Mucosa of stomach (tissue), 1 donor: ENCODE data around the gene WDFY3.

ENCODE experiments used
- H3K27me3 ChIP-seq: one replicate; pipeline ENCODE4 v1.7.0; 2013; ENCODE audit warnings: mild to moderate bottlenecking, low read length; ENCODE audit not compliant: control insufficient read depth, insufficient read depth
- H3K36me3 ChIP-seq: one replicate; pipeline ENCODE4 v1.7.0; 2013; ENCODE audit warnings: low read length; ENCODE audit not compliant: control insufficient read depth, insufficient read depth
- H3K4me1 ChIP-seq: one replicate; pipeline ENCODE4 v1.7.0; 2013; ENCODE audit warnings: mild to moderate bottlenecking, low read length; ENCODE audit not compliant: control insufficient read depth, insufficient read depth
- H3K4me3 ChIP-seq: one replicate; pipeline ENCODE4 v1.7.0; 2013; ENCODE audit warnings: low read length
- H3K9ac ChIP-seq: one replicate; pipeline ENCODE4 v1.7.0; 2013; ENCODE audit warnings: mild to moderate bottlenecking, low read length, moderate library complexity
- H3K9me3 ChIP-seq: one replicate; pipeline ENCODE4 v1.7.0; 2013; ENCODE audit warnings: mild to moderate bottlenecking, low read length, moderate library complexity; ENCODE audit not compliant: control insufficient read depth
- donor health status: Pancreatic carcinoma.

WDFY3 gene

DNA sequence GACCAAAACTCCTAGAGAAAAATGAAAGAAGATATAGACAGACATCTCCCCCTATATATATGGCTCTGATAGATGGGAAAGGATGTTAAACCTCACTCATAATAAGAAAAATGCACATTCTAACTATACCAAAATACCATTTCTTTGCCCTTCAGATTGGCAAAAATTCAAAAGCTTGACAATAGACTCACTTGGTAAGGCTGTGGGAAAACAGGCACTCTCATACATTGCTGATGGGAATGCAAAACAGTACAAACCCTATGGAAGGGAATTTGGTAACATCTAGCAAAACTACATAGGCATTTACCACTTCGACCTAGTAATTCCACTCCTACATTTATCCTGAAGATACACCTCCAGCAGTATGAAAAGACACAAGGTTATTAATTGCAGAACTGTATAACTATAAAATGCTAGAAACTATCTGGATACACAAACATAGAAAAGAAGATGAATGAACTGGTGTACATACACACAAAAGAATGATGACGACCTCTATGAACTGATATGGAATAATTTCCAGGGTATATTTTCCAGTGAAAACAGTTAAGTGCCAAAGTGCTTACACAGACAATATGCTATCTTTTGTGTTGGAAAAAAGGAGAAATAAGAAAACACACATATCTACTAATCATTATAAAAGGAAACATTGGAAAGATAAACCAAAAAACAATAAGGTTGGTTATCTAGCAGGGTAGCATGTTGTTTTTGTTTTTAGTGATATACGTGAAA, 48.5 kb downstream of the WDFY3 start:
- no peaks in the 10 kb centered on the region for H3K36me3 ChIP-seq
- no peaks in the 10 kb centered on the region for H3K27me3 ChIP-seq
- H3K4me3 ChIP-seq, result no peak overlapping the region
- peaks cover 4% of the 10 kb centered on the region for H3K4me1 ChIP-seq
- no peaks in the 10 kb centered on the region for H3K9me3 ChIP-seq
- no peak overlapping the region for H3K9ac ChIP-seq

DNA sequence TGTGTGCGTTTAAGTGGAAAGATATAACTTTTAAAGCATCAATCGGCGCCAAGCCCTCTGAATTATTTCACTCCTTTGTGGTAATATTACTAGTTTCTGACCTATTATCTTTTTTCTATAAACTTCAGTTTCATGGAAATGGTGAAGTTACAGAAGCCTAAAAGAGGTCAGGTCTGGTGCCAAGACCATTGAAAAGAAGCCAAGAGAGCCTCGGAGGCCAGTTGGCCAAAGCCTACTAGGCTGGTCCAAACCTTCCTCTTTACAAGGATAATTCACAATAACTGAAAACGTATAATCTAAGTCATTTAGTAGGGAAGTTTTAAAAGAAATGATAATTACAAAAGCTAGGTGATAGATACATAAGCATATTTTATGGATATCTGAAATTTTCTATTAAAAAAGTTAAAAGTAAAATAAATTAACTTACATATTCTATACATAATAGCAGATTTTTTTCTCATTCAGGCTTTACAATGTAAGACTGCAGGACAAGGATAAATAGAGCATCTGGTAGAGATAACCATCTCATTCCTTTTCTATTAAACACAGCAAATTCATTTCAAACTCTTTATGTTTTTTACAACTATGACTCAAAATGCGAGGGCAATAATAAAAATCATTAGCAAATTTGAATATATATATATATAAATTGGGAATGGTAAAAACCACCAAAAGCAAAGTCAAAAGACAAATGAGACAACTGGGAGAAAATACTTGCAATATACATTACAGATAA, 49.2 kb downstream of the WDFY3 start:
- H3K9me3 ChIP-seq, result no peaks in the 10 kb centered on the region
- no peaks in the 10 kb centered on the region for H3K27me3 ChIP-seq
- H3K4me1 ChIP-seq, result peaks cover 4% of the 10 kb centered on the region
- H3K36me3 ChIP-seq, result no peaks in the 10 kb centered on the region
- H3K4me3 ChIP-seq, result no peak overlapping the region
- H3K9ac ChIP-seq, result no peak overlapping the region

DNA sequence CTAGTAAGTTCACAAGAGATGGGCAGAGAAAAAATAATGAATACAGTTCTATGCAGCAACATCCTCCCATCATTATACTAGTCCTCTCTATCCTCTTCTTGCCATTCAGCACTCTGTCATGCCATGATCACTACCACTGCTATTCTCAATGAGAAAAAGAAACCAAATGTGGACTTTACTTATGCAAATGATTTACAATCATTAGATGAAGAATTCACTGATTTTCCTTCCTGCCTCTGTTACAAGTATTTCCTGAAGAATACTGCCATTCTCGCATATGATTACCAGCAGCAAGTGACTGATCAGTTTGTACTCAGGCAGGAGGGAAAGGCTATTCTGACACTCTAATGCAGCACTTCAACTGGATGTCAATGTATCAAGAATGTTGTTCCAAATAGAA, 50.3 kb downstream of the WDFY3 start:
- Histone ChIP-seq H3K9me3 (no peaks in the 10 kb centered on the region), H3K9ac (no peak overlapping the region), H3K4me1 (peaks cover 4% of the 10 kb centered on the region), H3K36me3 (no peaks in the 10 kb centered on the region), H3K27me3 (no peaks in the 10 kb centered on the region), H3K4me3 (no peak overlapping the region)

DNA sequence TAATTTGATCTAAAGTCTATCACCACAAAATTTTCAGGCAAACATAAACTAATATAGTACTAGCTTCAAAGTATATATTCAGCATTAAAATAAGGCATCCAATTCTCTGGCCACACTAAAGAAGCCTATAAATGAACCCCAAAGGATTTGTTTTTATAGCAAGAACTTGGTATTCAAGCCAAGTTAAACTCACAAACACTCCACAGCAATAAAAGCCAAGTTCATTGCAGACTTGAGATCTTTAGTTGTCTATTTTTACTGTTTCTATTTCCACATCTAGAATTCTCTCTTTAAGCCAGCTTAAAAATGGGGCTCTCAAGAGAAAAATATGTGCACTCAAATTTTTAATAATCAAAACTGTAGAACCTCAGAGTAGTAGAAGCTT, 51.1 kb downstream of the WDFY3 start:
- peaks cover 4% of the 10 kb centered on the region for H3K4me1 ChIP-seq
- H3K9ac ChIP-seq, result no peak overlapping the region
- H3K36me3 ChIP-seq, result no peaks in the 10 kb centered on the region
- H3K27me3 ChIP-seq, result no peaks in the 10 kb centered on the region
- no peak overlapping the region for H3K4me3 ChIP-seq
- no peaks in the 10 kb centered on the region for H3K9me3 ChIP-seq

DNA sequence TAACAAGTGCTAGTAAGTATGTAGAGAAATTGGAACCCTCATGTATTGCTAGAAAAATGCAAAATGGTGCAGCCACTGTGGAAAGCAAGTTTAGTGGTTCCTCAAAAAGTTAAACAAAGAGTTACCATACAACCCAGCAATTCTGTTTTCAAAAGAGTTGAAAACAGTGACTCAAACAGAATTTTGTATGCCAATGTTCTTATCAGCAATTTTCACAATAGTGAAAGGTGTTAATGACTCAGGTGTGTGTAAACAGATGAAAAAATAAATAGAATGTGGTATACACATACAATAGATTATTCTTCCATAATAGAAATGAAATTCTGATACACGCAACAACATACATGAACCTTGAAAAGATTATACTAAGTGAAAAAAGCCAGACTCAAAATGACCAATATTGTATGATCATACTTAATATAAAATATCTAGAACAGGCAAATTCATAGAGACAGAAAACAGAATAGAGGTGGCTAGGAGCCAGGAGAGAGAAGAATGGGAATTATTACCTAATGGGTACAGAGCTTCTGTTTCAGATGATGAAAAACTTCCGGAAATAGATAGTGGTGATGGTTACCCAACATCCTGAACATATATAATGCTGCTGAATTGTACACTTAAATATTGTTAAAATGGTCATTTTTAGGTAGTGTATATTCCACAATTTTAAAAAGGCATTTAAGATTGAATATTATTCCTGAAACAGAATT, 51.6 kb downstream of the WDFY3 start:
- H3K9ac ChIP-seq, result no peak overlapping the region
- peaks cover 4% of the 10 kb centered on the region for H3K4me1 ChIP-seq
- no peaks in the 10 kb centered on the region for H3K9me3 ChIP-seq
- no peaks in the 10 kb centered on the region for H3K27me3 ChIP-seq
- H3K36me3 ChIP-seq, result no peaks in the 10 kb centered on the region
- no peak overlapping the region for H3K4me3 ChIP-seq

DNA sequence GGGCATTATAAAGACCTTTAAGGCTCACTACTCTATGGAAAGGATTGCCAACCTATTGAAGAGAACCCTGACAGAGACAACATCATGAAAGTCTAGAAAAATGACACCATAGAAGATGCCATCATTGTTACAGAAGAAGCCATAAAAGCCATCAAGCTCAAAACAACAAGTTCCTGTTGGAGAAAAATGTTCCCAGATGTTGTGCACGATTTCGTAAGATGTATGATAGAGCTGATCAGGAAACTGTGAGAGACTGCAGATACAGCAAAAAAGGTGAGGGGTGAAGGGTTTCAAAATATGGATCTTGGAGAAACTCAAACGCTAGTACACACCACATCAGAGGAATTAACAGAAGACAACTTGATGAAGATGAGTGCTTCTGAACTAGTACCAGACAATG, 53.3 kb downstream of the WDFY3 start:
- H3K27me3 ChIP-seq, result no peaks in the 10 kb centered on the region
- H3K9ac ChIP-seq, result no peak overlapping the region
- H3K4me1 ChIP-seq, result peaks cover 4% of the 10 kb centered on the region
- H3K4me3 ChIP-seq, result no peak overlapping the region
- no peaks in the 10 kb centered on the region for H3K9me3 ChIP-seq
- no peaks in the 10 kb centered on the region for H3K36me3 ChIP-seq

DNA sequence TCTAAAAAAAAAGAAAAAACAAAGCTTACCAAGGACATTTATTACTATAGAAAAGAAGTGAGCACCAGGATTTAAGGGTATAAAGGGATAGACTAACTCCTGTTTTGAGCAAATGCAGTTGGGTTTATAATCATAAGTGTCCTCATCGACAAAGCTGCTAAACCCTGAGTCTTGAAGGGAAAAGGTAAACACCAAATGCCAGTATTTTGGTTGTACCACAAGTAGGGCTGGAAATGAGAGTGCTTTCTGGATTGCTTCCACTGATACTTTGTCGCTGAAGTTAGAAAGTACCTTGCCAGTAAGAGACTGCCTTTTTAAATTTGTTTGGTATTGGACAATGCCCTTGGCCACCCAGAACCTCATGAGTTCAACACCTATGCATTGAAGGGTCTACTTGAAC, 53.7 kb downstream of the WDFY3 start:
- H3K36me3 ChIP-seq, result no peaks in the 10 kb centered on the region
- no peak overlapping the region for H3K4me3 ChIP-seq
- H3K9me3 ChIP-seq, result no peaks in the 10 kb centered on the region
- no peak overlapping the region for H3K9ac ChIP-seq
- H3K27me3 ChIP-seq, result no peaks in the 10 kb centered on the region
- H3K4me1 ChIP-seq, result peaks cover 4% of the 10 kb centered on the region

DNA sequence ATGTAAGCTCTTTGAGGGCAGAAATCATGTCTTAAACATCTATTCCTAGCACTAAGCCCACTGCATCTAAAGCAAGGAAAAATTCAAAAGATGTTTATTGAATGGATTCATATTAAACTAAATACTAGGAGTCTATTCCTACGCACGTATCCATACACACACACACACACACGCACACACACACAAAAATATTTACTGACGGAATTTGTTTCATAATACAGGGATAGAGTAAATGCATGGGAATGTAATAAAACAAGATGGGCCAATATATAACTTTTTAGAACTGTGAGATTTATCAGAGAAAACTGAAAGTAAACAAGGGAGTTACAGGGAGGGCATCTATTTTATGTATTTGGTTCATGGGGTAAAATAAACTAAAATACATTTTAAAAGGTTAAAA, 57.6 kb downstream of the WDFY3 start:
- Histone ChIP-seq H3K9ac (no peak overlapping the region), H3K36me3 (no peaks in the 10 kb centered on the region), H3K9me3 (no peaks in the 10 kb centered on the region), H3K27me3 (no peaks in the 10 kb centered on the region), H3K4me3 (no peak overlapping the region), H3K4me1 (no peaks in the 10 kb centered on the region)

DNA sequence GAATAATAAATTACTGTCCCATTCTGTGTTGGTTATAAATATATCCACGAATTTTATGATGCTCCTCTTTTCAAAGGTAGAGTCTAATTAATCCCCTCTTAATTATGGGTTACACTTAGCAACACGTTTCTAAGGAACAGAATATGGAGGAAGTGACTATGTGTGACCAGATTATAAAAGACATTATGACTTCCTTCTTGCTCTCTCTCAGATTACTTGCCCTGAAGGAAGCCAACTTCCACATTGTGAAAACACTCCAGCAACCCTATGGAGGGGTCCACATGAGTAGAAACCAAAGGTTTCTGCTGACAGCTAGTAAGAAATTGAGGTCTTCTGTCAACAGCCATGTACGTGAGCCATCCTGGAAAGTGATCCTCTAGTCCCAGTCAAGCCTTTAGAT, 59.3 kb downstream of the WDFY3 start:
- Histone ChIP-seq H3K9me3 (no peaks in the 10 kb centered on the region), H3K9ac (no peak overlapping the region), H3K4me1 (no peaks in the 10 kb centered on the region), H3K27me3 (no peaks in the 10 kb centered on the region), H3K4me3 (no peak overlapping the region), H3K36me3 (no peaks in the 10 kb centered on the region)

DNA sequence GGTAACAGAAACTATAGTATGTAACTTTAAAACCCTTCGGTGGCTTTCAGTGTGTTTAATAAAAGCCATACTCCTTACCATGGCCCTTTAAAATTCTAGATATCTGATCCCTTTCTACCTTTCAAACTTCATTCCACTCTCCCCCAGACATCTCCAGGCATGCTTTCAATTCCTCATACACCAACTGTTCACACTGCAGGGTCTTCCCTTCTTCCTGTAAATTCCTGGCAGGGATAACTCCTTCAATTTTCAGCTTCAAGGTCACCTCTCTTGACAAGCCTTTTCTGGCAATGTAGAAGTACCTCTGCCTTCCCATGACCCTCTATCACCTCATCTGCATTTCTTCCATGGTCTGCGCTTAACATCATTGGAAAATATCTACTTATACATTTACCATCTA, 60.8 kb downstream of the WDFY3 start:
- no peak overlapping the region for H3K4me3 ChIP-seq
- no peaks in the 10 kb centered on the region for H3K36me3 ChIP-seq
- no peak overlapping the region for H3K9ac ChIP-seq
- H3K4me1 ChIP-seq, result no peaks in the 10 kb centered on the region
- H3K27me3 ChIP-seq, result no peaks in the 10 kb centered on the region
- no peaks in the 10 kb centered on the region for H3K9me3 ChIP-seq

DNA sequence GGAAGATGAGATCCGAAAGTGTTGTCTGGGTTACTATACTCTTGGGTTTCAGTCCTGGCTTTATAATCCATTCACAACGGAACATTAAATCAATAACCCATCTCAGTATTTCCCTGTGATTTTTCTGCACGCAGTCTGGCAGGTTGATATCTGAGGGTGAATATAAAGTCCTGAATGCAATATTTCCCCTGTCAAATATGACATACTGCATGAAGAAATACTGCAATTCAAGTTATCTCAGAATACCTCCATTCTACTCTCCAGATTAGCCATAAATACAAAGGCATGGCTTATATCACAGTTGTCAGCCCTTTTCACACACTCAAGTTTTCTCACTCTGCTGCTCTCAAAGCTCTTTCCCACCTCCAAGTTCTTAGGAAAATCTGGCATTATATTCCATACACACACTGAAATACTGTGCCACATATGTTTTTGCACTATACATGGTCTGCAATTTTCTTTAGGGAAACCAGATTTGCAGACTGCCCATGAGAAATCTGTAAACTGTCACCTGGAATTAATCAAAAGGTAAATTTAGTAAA, 64.7 kb downstream of the WDFY3 start:
- Histone ChIP-seq H3K36me3 (no peaks in the 10 kb centered on the region), H3K27me3 (no peaks in the 10 kb centered on the region)

DNA sequence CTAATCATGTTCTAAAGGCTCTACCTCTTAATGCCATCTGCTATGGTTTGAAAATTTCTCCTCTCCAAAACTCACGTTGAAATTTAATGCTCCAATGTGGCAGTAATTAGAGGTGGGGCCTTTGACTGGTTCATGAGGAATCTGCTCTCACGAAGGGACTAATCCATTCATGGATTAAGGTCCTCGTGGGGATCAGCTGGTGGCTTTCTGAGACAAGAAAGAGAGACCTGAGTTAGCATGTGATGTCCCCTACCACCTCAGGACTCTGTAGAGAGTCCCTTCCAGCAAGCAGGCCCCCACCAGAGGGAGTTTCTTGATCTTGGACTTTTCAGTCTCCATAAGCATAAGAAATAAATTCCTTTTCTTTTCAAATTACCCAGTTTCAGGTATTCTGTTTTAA, 65.3 kb downstream of the WDFY3 start:
- Histone ChIP-seq H3K4me3 (no peak overlapping the region), H3K36me3 (no peaks in the 10 kb centered on the region), H3K4me1 (no peaks in the 10 kb centered on the region), H3K9ac (no peak overlapping the region), H3K9me3 (no peaks in the 10 kb centered on the region), H3K27me3 (no peaks in the 10 kb centered on the region)

More for the DNA sequence above, 64.7 kb downstream of the WDFY3 start:
- H3K4me1 ChIP-seq, result no peaks in the 10 kb centered on the region
- no peaks in the 10 kb centered on the region for H3K9me3 ChIP-seq
- no peak overlapping the region for H3K4me3 ChIP-seq
- no peak overlapping the region for H3K9ac ChIP-seq
